HG03103 (cell line): Measurements from ENCODE around the gene ITGB1BP1.
"Not testable (repeated sequence)": the region's sequence is repeated elsewhere in the genome, so short reads cannot be mapped to it uniquely, and the experiment has no call there.

Experiments
- ATAC-seq: cut with Tn5 transposase; IDR thresholded peaks from one replicate; pipeline ENCODE4 v1.9.1; 2021; ENCODE audit warnings: low read depth; ENCODE audit not compliant: unreplicated experiment

ITGB1BP1 gene

GRCh38 chr2:9401646-9402371, 21.5 kb downstream of the ITGB1BP1 start:
- no peak for ATAC-seq

GRCh38 chr2:9401059-9401547, 22.2 kb downstream of the ITGB1BP1 start:
- ATAC-seq, result no peak

- no peak for ATAC-seq
These were observed 22.9 kb downstream of the ITGB1BP1 start for GRCh38 chr2:9400268-9401058.

GRCh38 chr2:9398881-9399780, 24.2 kb downstream of the ITGB1BP1 start:
- ATAC-seq, result no peak

- ATAC-seq, result not testable (repeated sequence)
These were observed 25.1 kb downstream of the ITGB1BP1 start for GRCh38 chr2:9398251-9398650.

- no peak for ATAC-seq
These were observed 26.1 kb downstream of the ITGB1BP1 start for GRCh38 chr2:9397201-9397600.

- ATAC-seq, result no peak
These were observed 28.5 kb downstream of the ITGB1BP1 start for GRCh38 chr2:9394816-9395215.

GRCh38 chr2:9392898-9393765, 30.2 kb downstream of the ITGB1BP1 start:
- ATAC-seq, result no peak

GRCh38 chr2:9391961-9392720, 31.2 kb downstream of the ITGB1BP1 start:
- no peak for ATAC-seq

- no peak for ATAC-seq
These were observed 32.3 kb downstream of the ITGB1BP1 start for GRCh38 chr2:9390991-9391390.

GRCh38 chr2:9390151-9390850, 33.0 kb downstream of the ITGB1BP1 start:
- ATAC-seq, result no peak

- ATAC-seq, result no peak
These were observed 34.1 kb downstream of the ITGB1BP1 start for GRCh38 chr2:9388950-9389911.

GRCh38 chr2:9388199-9388681, 35.1 kb downstream of the ITGB1BP1 start:
- ATAC-seq, result no peak

- no peak for ATAC-seq
These were observed 37.5 kb downstream of the ITGB1BP1 start for GRCh38 chr2:9385841-9386240.

- no peak for ATAC-seq
These were observed 38.8 kb downstream of the ITGB1BP1 start for GRCh38 chr2:9384521-9384920.

GRCh38 chr2:9382604-9383235, 40.6 kb downstream of the ITGB1BP1 start:
- no peak for ATAC-seq
